Measurements from ENCODE around the gene CDH24. TPM values are rescaled to one million over a fixed set of nuclear protein-coding genes. Genes with fewer than 3 reads are reported as not detected.

Gene CDH24
- polyA plus RNA-seq, 1 donor (not counting 4 experiments of a cell fraction or from before 2014, with no cell fraction given): 3.9 TPM

DNA sequence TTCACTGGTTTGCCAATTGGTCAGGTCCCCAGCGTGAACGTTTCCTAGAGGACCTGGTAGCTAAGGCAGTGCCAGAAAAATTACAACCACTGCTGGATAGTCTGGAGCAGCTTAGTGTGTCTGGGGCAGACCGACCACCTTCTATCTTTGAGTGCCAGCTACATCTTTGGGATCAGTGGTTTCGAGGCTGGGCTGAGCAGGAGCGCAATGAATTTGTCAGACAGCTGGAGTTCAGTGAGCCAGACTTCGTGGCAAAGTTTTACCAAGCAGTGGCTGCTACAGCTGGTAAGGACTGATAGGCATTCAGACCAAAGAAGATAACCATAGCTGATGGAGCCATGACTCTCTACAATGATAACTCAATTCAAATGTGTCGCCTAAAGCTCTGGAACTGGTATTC lies 40.5 kb upstream of the CDH24 start:
- no peak for FAIRE-seq
- peaks cover 62% of the 10 kb centered on the region for H3K79me2 ChIP-seq (ENCODE audit: control insufficient read depth, insufficient read depth, low read length)

GRCh38 chr14:23095196-23096108 lies 38.1 kb upstream of the CDH24 start, which contains the start of gene C14orf119:
TSS of gene C14orf119 (plus strand) at chr14:23095505. CDS start at chr14:23097659, 2,154 bp downstream.
- H3K9me3 ChIP-seq (ENCODE audit: control insufficient read depth, low read depth, low read length): no peaks in the 10 kb centered on the region
- peaks cover 10 to 30% of the 10 kb centered on the region in 2 experiments for H3K36me3 ChIP-seq (ENCODE audit: control insufficient read depth in 2 of 2, extremely low read depth in 1 of 2, insufficient read depth in 2 of 2, low read length in 2 of 2)
- H3K9ac ChIP-seq (ENCODE audit: control insufficient read depth, extremely low read depth, insufficient read depth, low read length): peak within 1 kb of the TSS; percentile 100
- TF ChIP-seq, protein P1, sequence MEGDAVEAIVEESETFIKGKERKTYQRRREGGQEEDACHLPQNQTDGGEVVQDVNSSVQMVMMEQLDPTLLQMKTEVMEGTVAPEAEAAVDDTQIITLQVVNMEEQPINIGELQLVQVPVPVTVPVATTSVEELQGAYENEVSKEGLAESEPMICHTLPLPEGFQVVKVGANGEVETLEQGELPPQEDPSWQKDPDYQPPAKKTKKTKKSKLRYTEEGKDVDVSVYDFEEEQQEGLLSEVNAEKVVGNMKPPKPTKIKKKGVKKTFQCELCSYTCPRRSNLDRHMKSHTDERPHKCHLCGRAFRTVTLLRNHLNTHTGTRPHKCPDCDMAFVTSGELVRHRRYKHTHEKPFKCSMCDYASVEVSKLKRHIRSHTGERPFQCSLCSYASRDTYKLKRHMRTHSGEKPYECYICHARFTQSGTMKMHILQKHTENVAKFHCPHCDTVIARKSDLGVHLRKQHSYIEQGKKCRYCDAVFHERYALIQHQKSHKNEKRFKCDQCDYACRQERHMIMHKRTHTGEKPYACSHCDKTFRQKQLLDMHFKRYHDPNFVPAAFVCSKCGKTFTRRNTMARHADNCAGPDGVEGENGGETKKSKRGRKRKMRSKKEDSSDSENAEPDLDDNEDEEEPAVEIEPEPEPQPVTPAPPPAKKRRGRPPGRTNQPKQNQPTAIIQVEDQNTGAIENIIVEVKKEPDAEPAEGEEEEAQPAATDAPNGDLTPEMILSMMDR (optimal IDR thresholded peaks at IDR 0.05 in 1 of 3, IDR thresholded peaks at IDR 0.05 in 1 of 3, conservative IDR thresholded peaks at IDR 0.05 in 1 of 3; ENCODE audit: extremely low read depth in 1 of 3, insufficient read depth in 2 of 3, low read length in 3 of 3): no peak
- no peak for TF ChIP-seq EZH2 (IDR thresholded peaks at IDR 0.05; ENCODE audit: low read length)
- peak; percentile 80 for FAIRE-seq
- no peaks in the 10 kb centered on the region for H3K27me3 ChIP-seq (ENCODE audit: control insufficient read depth, extremely low read depth, insufficient read depth, low read length)
- dilution Hi-C loops (cut with MboI; ENCODE audit: extremely low pct_ligation_motif_present, low sequenced_read_pairs): no loop called here
- H3K9me1 ChIP-seq (ENCODE audit: control insufficient read depth, extremely low read depth, insufficient read depth, low read length): peaks cover 4% of the 10 kb centered on the region
- peak within 1 kb of the TSS; percentile 98 for H3K4me2 ChIP-seq (ENCODE audit: control insufficient read depth, extremely low read depth, insufficient read depth, low read depth, low read length)
- peak; percentile 90 for DNase-seq (ENCODE audit: low read depth, low spot score)
- H3K79me2 ChIP-seq (ENCODE audit: control insufficient read depth, insufficient read depth, low read length): peaks cover 81% of the 10 kb centered on the region
- peak within 1 kb of the TSS; percentile 99 for H2AFZ ChIP-seq (ENCODE audit: control insufficient read depth, low read length)
- peak within 1 kb of the TSS; percentile 99 for H3K27ac ChIP-seq (ENCODE audit: control insufficient read depth, insufficient read depth, low read length)
- H4K20me1 ChIP-seq (ENCODE audit: control insufficient read depth, extremely low read depth, insufficient read depth, low read length): peaks cover 17% of the 10 kb centered on the region
- H3K4me1 ChIP-seq (ENCODE audit: control insufficient read depth, extremely low read depth, insufficient read depth, low read length): peaks cover 21% of the 10 kb centered on the region
- H3K4me3 ChIP-seq (ENCODE audit: control insufficient read depth in 2 of 3, extremely low read depth in 1 of 3, insufficient read depth in 2 of 3, low read depth in 1 of 3, low read length in 3 of 3): peak within 1 kb of the TSS; percentile 86 to 99 (median 99)

More for the DNA sequence above, 40.5 kb upstream of the CDH24 start:
- Histone ChIP-seq H3K27me3 (ENCODE audit: control insufficient read depth, extremely low read depth, insufficient read depth, low read length) (no peaks in the 10 kb centered on the region), H3K9ac (ENCODE audit: control insufficient read depth, extremely low read depth, insufficient read depth, low read length) (no peak overlapping the region), H4K20me1 (ENCODE audit: control insufficient read depth, extremely low read depth, insufficient read depth, low read length) (peaks cover 17% of the 10 kb centered on the region), H3K4me3 (ENCODE audit: control insufficient read depth in 2 of 3, extremely low read depth in 1 of 3, insufficient read depth in 2 of 3, low read depth in 1 of 3, low read length in 3 of 3) (no peak overlapping the region), H3K4me1 (ENCODE audit: control insufficient read depth, extremely low read depth, insufficient read depth, low read length) (peaks cover 21% of the 10 kb centered on the region), H3K27ac (ENCODE audit: control insufficient read depth, insufficient read depth, low read length) (no peak overlapping the region), H3K9me3 (ENCODE audit: control insufficient read depth, low read depth, low read length) (no peaks in the 10 kb centered on the region), H3K9me1 (ENCODE audit: control insufficient read depth, extremely low read depth, insufficient read depth, low read length) (peaks cover 4% of the 10 kb centered on the region), H3K4me2 (ENCODE audit: control insufficient read depth, extremely low read depth, insufficient read depth, low read depth, low read length) (peak overlapping the region; percentile 87), H2AFZ (ENCODE audit: control insufficient read depth, low read length) (no peak overlapping the region), H3K36me3 (ENCODE audit: control insufficient read depth in 2 of 2, extremely low read depth in 1 of 2, insufficient read depth in 2 of 2, low read length in 2 of 2) (peaks cover 6 to 22% of the 10 kb centered on the region in 2 experiments)
- TF ChIP-seq, protein P1 (optimal IDR thresholded peaks at IDR 0.05 in 1 of 3, IDR thresholded peaks at IDR 0.05 in 1 of 3, conservative IDR thresholded peaks at IDR 0.05 in 1 of 3; ENCODE audit: extremely low read depth in 1 of 3, insufficient read depth in 2 of 3, low read length in 3 of 3): no peak
- no peak for TF ChIP-seq EZH2 (IDR thresholded peaks at IDR 0.05; ENCODE audit: low read length)
- dilution Hi-C loops (cut with MboI; ENCODE audit: extremely low pct_ligation_motif_present, low sequenced_read_pairs): no loop called here
- DNase-seq (ENCODE audit: low read depth, low spot score): no peak
